Measurements from ENCODE around the gene ZNF215.

GRCh38 chr11:6920702-6921101 lies 5.5 kb upstream of the ZNF215 start, which contains the start of gene OR2D3:
- no peak for TF ChIP-seq CTCF (IDR thresholded peaks at IDR 0.05; ENCODE audit: poor library complexity, severe bottlenecking)
- no peak for TF ChIP-seq EZH2 (IDR thresholded peaks at IDR 0.05; ENCODE audit: borderline replicate concordance, insufficient read depth, low read length, poor library complexity, severe bottlenecking)
- TF ChIP-seq EP300 (conservative IDR thresholded peaks at IDR 0.05; ENCODE audit: poor library complexity, severe bottlenecking), result no peak
- no peak for TF ChIP-seq POLR2AphosphoS5 (IDR thresholded peaks at IDR 0.05)
- TF ChIP-seq TAF1 (IDR thresholded peaks at IDR 0.05; ENCODE audit: low read depth), result no peak
- TF ChIP-seq RAD21 (conservative IDR thresholded peaks at IDR 0.05), result no peak
- no peak for TF ChIP-seq MXI1 (conservative IDR thresholded peaks at IDR 0.05; ENCODE audit: poor library complexity, severe bottlenecking)
- TF ChIP-seq REST (IDR thresholded peaks at IDR 0.05; ENCODE audit: borderline replicate concordance), result no peak
- TF ChIP-seq SMC3 (conservative IDR thresholded peaks at IDR 0.05; ENCODE audit: poor library complexity), result no peak
